Peyer's patch (tissue), 4 donors: Measurements from ENCODE around the gene CACNG3. TPM values are rescaled to one million over a fixed set of nuclear protein-coding genes. Genes with fewer than 3 reads are reported as not detected.

Source experiments
- DNase-seq, 3 donors: peaks; one replicate each; pipeline ENCODE4 v3.0.0-alpha.2; 2017 to 2019
- H3K27ac ChIP-seq, 4 donors: fragments of 200-600 bp; sonication (generic); one replicate each; pipeline ENCODE4 v1.5.1; 2016 to 2019
- H3K27me3 ChIP-seq, 2 donors: fragments of 200-600 bp; sonication (generic); one replicate each; pipeline ENCODE4 v1.5.1; 2019
- H3K36me3 ChIP-seq, 3 donors: fragments of 200-600 bp; sonication (generic); one replicate each; pipeline ENCODE4 v1.5.1; 2016 to 2019
- H3K4me1 ChIP-seq, 4 donors: fragments of 200-600 bp; sonication (generic); one replicate each; pipeline ENCODE4 v1.5.1; 2016 to 2019
- H3K4me3 ChIP-seq, 4 donors: fragments of 200-600 bp; sonication (generic); 1 replicate in 3 of 4; 2 replicates in 1 of 4; pipeline ENCODE4 v1.5.1; 2016 to 2019; ENCODE audit warnings: mild to moderate bottlenecking in 1 of 4
- H3K9me3 ChIP-seq, 4 donors: fragments of 200-600 bp; sonication (generic); one replicate each; pipeline ENCODE4 v1.5.1; 2016 to 2019; ENCODE audit warnings: mild to moderate bottlenecking in 1 of 4
- POLR2A ChIP-seq, 2 donors: fragments of 450-650 bp; IDR thresholded peaks; one replicate each; pipeline ENCODE4 v1.5.1; 2017; ENCODE audit warnings: antibody characterized with exemption in 2 of 2, mild to moderate bottlenecking in 2 of 2, moderate library complexity in 2 of 2
- small RNA-seq, 2 donors: library from RNA; depleted of rRNA; stranded (forward); fragments of <200 nt; gene quantifications; one replicate each; pipeline ENCODE3, GENCODE V24; 2016
- total RNA-seq, 4 donors: library from RNA; depleted of rRNA; stranded (reverse); fragments of >200 nt; gene quantifications; one replicate each; pipeline ENCODE4 v1.1.0, GENCODE V29; 2016
- TF ChIP-seq, protein P1 (sequence below), 6 experiments: fragments of 450-650 bp in 4 of 6; fragments of 200-600 bp in 2 of 6; sonication (generic) in 1 of 6; IDR thresholded peaks; one replicate each; pipeline ENCODE4 v1.5.1; 2017 to 2019; ENCODE audit warnings: antibody characterized with exemption in 6 of 6, mild to moderate bottlenecking in 3 of 6, moderate library complexity in 1 of 6

Gene CACNG3
- total RNA-seq, 4 donors from 2014 or later: not detected

DNA sequence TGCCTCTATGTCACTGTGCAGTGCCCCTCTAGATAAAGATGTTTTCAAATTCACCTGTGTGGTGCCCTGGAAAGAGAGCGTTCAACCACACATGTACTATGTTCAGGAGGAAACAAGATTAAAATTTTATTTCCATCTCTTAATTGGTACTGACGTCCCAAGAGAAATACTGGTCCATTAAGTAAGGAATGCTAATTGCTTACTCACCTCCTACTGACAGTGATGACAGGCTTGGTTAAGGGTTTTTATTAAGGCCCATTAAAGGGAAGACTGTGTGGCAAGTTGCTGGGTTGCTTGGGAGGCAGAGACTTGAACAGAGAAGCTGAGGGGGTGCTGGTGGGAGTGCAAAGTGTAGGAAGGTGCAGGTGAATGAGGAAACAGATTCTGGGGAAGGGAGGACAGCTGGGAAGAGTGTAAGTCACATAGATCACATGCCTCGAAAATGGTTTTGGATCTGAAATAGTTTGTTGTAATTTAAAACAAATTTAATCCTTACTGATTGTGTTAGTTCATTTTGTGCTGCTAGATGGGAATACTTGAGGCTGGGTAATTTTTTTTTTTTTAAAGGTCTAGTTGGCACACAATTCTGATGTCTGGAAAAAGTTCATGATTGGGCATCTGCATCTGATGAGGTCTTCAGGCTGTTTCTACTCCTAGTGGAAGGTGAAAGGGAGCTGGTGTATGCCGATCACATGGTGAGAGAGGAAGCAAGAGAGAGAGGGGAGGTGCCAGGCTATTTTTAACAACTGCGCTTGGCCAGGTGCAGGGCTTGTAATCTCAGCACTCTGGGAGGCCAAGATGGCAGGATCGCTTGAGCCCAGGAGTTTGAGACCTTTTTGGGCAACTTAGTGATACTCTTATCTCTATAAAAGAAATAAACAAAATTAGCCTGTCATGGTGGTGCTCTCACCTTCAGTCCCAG is 140.5 kb downstream of the CACNG3 start:
- Histone ChIP-seq H3K9me3 (no peaks in the 10 kb centered on the region), H3K27ac (no peak overlapping the region), H3K4me1 (no peaks in the 10 kb centered on the region), H3K4me3 (no peak overlapping the region), H3K27me3 (no peaks in the 10 kb centered on the region), H3K36me3 (no peaks in the 10 kb centered on the region)
- no peak for TF ChIP-seq POLR2A (IDR thresholded peaks at IDR 0.05)
- no peak for DNase-seq

DNA sequence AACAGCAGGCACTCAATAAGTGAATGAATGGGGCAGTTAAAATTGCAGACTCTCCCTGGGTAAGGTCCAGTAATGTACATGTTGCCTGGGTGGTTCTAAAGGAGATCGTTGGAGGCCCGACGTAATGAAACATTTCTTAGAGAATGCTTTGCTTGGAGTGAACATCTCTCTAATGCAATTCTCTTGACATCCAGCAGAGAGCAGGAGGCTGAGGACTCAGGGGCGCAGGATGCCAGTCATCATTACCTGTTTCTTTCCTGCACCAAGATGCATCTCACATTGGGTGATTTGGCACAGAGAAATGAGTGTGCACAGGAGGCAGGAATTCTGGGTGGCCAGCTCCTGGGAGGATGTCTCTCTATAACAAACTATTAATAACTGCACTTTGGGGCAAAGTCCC is 152.9 kb downstream of the CACNG3 start:
- no peak overlapping the region for H3K27ac ChIP-seq
- no peak for TF ChIP-seq POLR2A (IDR thresholded peaks at IDR 0.05)
- TF ChIP-seq, protein P1, sequence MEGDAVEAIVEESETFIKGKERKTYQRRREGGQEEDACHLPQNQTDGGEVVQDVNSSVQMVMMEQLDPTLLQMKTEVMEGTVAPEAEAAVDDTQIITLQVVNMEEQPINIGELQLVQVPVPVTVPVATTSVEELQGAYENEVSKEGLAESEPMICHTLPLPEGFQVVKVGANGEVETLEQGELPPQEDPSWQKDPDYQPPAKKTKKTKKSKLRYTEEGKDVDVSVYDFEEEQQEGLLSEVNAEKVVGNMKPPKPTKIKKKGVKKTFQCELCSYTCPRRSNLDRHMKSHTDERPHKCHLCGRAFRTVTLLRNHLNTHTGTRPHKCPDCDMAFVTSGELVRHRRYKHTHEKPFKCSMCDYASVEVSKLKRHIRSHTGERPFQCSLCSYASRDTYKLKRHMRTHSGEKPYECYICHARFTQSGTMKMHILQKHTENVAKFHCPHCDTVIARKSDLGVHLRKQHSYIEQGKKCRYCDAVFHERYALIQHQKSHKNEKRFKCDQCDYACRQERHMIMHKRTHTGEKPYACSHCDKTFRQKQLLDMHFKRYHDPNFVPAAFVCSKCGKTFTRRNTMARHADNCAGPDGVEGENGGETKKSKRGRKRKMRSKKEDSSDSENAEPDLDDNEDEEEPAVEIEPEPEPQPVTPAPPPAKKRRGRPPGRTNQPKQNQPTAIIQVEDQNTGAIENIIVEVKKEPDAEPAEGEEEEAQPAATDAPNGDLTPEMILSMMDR (IDR thresholded peaks at IDR 0.05): no peak
- no peaks in the 10 kb centered on the region for H3K27me3 ChIP-seq
- H3K4me3 ChIP-seq: no peak overlapping the region
- no peaks in the 10 kb centered on the region for H3K4me1 ChIP-seq
- no peaks in the 10 kb centered on the region for H3K36me3 ChIP-seq
- no peaks in the 10 kb centered on the region for H3K9me3 ChIP-seq
- no peak for DNase-seq

Small RNA genes within 50 kb of the gene (small RNA-seq; reads per million reads assigned to genes)
- gene RF00408: 0 reads per million in 2 donors
- gene RNU7-24P: 0 reads per million in 2 donors
